Measurements from ENCODE around the gene C1orf141. TPM values are rescaled to one million over a fixed set of nuclear protein-coding genes. Genes with fewer than 3 reads are reported as not detected.

C1orf141 gene
- total and polyA plus RNA-seq, 9 of the 15 experiments (the other 6 are each of a cell fraction or from before 2014, with no cell fraction given): not detected

DNA sequence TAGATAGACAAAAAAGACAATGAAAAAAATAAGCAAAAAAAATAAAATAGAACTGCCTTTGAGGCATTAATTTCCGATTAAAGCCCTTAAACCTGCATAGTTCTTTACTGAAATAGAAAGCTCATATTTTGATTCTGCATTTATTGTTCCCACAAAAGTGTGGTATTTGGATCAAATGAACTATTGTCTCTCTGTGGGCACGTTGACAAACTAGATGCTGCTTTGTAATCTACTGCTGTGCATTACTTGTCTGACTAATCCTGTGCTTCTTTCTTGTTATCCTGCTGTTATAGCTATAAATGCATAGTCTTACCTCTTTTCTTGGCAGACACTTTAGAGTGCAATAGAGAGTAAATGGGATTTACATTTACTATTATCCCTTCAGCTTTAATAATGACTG lies 49.4 kb downstream of the C1orf141 start:
- in situ Hi-C loops (cut with MboI): no loop called here
- CTCF ChIA-PET (ENCODE audit: low intra/inter-chr PET ratio): no interaction called here
- TF ChIP-seq ZBED1 (IDR thresholded peaks at IDR 0.05) (no peak), SNRNP70 (optimal IDR thresholded peaks at IDR 0.05; ENCODE audit: low read depth, low read length) (no peak), RNF2 (IDR thresholded peaks at IDR 0.05) (no peak), ZNF561 (CRISPR knock-in tag; conservative IDR thresholded peaks at IDR 0.05) (no peak), IFI16 (CRISPR knock-in tag; IDR thresholded peaks at IDR 0.05) (no peak), KDM4B (IDR thresholded peaks at IDR 0.05; ENCODE audit: borderline replicate concordance in 2 of 2, low read depth in 1 of 2) (no peak), SREBF2 (CRISPR knock-in tag; IDR thresholded peaks at IDR 0.05) (no peak), NRF1 (conservative IDR thresholded peaks at IDR 0.05 in 1 of 2, IDR thresholded peaks at IDR 0.05 in 1 of 2) (no peak), ZNF444 (CRISPR knock-in tag; IDR thresholded peaks at IDR 0.05) (no peak), NFXL1 (CRISPR knock-in tag; IDR thresholded peaks at IDR 0.05) (no peak), TCF15 (CRISPR knock-in tag; IDR thresholded peaks at IDR 0.05) (no peak), PHTF2 (CRISPR knock-in tag; IDR thresholded peaks at IDR 0.05) (no peak), SMARCA4 (IDR thresholded peaks at IDR 0.05) (no peak)
- TF ChIP-seq, protein P1, sequence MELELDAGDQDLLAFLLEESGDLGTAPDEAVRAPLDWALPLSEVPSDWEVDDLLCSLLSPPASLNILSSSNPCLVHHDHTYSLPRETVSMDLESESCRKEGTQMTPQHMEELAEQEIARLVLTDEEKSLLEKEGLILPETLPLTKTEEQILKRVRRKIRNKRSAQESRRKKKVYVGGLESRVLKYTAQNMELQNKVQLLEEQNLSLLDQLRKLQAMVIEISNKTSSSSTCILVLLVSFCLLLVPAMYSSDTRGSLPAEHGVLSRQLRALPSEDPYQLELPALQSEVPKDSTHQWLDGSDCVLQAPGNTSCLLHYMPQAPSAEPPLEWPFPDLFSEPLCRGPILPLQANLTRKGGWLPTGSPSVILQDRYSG (tag; conservative IDR thresholded peaks at IDR 0.05; ENCODE audit: low read depth): no peak
- TF ChIP-seq, protein P2, sequence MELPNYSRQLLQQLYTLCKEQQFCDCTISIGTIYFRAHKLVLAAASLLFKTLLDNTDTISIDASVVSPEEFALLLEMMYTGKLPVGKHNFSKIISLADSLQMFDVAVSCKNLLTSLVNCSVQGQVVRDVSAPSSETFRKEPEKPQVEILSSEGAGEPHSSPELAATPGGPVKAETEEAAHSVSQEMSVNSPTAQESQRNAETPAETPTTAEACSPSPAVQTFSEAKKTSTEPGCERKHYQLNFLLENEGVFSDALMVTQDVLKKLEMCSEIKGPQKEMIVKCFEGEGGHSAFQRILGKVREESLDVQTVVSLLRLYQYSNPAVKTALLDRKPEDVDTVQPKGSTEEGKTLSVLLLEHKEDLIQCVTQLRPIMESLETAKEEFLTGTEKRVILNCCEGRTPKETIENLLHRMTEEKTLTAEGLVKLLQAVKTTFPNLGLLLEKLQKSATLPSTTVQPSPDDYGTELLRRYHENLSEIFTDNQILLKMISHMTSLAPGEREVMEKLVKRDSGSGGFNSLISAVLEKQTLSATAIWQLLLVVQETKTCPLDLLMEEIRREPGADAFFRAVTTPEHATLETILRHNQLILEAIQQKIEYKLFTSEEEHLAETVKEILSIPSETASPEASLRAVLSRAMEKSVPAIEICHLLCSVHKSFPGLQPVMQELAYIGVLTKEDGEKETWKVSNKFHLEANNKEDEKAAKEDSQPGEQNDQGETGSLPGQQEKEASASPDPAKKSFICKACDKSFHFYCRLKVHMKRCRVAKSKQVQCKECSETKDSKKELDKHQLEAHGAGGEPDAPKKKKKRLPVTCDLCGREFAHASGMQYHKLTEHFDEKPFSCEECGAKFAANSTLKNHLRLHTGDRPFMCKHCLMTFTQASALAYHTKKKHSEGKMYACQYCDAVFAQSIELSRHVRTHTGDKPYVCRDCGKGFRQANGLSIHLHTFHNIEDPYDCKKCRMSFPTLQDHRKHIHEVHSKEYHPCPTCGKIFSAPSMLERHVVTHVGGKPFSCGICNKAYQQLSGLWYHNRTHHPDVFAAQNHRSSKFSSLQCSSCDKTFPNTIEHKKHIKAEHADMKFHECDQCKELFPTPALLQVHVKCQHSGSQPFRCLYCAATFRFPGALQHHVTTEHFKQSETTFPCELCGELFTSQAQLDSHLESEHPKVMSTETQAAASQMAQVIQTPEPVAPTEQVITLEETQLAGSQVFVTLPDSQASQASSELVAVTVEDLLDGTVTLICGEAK (IDR thresholded peaks at IDR 0.05): no peak
- TF ChIP-seq, protein P2 (CRISPR knock-in tag; IDR thresholded peaks at IDR 0.05): no peak

More for the DNA sequence above, 49.4 kb downstream of the C1orf141 start:
- ATAC-seq (no peak), FAIRE-seq (no peak), DNase-seq (ENCODE audit: extremely low read depth in 1 of 4, low spot score in 3 of 4) (no peak)
- Histone ChIP-seq H4K20me1 (replicated peaks; ENCODE audit: control insufficient read depth, insufficient read depth, low read length) (no peaks in the 10 kb centered on the region), H3K4me1 (replicated peaks in 1 of 2; ENCODE audit: control insufficient read depth in 2 of 2, insufficient read depth in 2 of 2, low read length in 2 of 2) (peaks cover 0 to 9% of the 10 kb centered on the region in 2 experiments; a peak in 4 of 5 replicates), H3K27me3 (ENCODE audit: control insufficient read depth in 2 of 2, insufficient read depth in 2 of 2, low read length in 2 of 2) (no peaks in the 10 kb centered on the region), H3K9me1 (ENCODE audit: control insufficient read depth, insufficient read depth, low read length) (no peaks in the 10 kb centered on the region), H3K9me3 (replicated peaks; ENCODE audit: control insufficient read depth, insufficient read depth, low read depth, low read length) (0 out of 2 replicates have a peak, but pooled peaks cover 2% of the 10 kb centered on the region), H3K9ac (ENCODE audit: insufficient read depth in 1 of 2, low read depth in 2 of 2, low read length in 2 of 2) (no peak overlapping the region), H2AFZ (ENCODE audit: low read depth, low read length) (no peak overlapping the region), H3K36me3 (ENCODE audit: control insufficient read depth, insufficient read depth, low read length) (no peaks in the 10 kb centered on the region), H3K4me2 (ENCODE audit: insufficient read depth, low read length) (no peak overlapping the region), H3K4me3 (no peak overlapping the region), H3K27ac (ENCODE audit: extremely low read depth, low read depth, low read length) (no peak overlapping the region), H3K79me2 (ENCODE audit: control insufficient read depth, insufficient read depth, low read length) (no peaks in the 10 kb centered on the region)
- 7% methylated on average over 2 of the region's 2 CpGs for WGBS (ENCODE audit: insufficient coverage, low coverage, missing lambda C conversion rate)
- POLR2A ChIA-PET: no interaction called here
- BruUV-seq (replicated peaks): no TSS peak
- intact Hi-C loops (cut with micrococcal nuclease): no loop called here
